HCT116 (cell line): ENCODE results near the gene BABAM2. TPM values are rescaled to one million over a fixed set of nuclear protein-coding genes. Genes with fewer than 3 reads are reported as not detected.

ENCODE experiments used
- ATAC-seq: fragments of 200-7000 bp; cut with Tn5 transposase; 2 replicates; pipeline ENCODE4 v1.9.1; 2020; ENCODE audit warnings: mild to moderate bottlenecking, moderate library complexity
- BruUV-seq: library from RNA; stranded (reverse); fragments of 400-500 nt; replicated peaks from 2 replicates; lab custom pipeline; 2021; lab: Mats Ljungman, UMichigan
- CTCF ChIA-PET: fragments of 300-600 bp; sonication (Branson Sonifier 250); formaldehyde crosslinking; loops from one replicate; lab custom pipeline; 2021; ENCODE audit warnings: antibody characterized with exemption; lab: Charles Lee
- POLR2A ChIA-PET: fragments of 300-600, 350-600 bp; sonication (Branson Sonifier 250); formaldehyde crosslinking; loops from one replicate; lab custom pipeline; 2021; ENCODE audit warnings: antibody characterized with exemption; lab: Charles Lee
- RAD21 ChIA-PET, 2 experiments: fragments of 300-600 bp; sonication (Branson Sonifier 250); formaldehyde crosslinking; loops; one replicate each; lab custom pipeline; 2023; ENCODE audit warnings: low total read pairs in 2 of 2; ENCODE audit not compliant: uncharacterized antibody in 2 of 2, unreplicated experiment in 2 of 2, low non-redundant PET in 1 of 2; lab: Charles Lee
- DNase-seq: peaks from one replicate; pipeline ENCODE4 v3.0.0-alpha.2; 2010; ENCODE audit warnings: low read depth, low spot score
- H2AFZ ChIP-seq: fragments of 200-600 bp; shearing (Covaris generic), sonication (generic); 2 replicates; pipeline ENCODE4 v1.6.1; 2017; ENCODE audit warnings: low read depth, mixed run types, mixed read lengths, antibody characterized with exemption, low read length; ENCODE audit not compliant: poor library complexity, severe bottlenecking
- H3K27ac ChIP-seq: 2 replicates; pipeline ENCODE4 v1.5.1; 2012; ENCODE audit warnings: low read depth, low read length
- H3K27me3 ChIP-seq: fragments of 200-600 bp; sonication (generic); 2 replicates; pipeline ENCODE4 v1.6.1; 2016; ENCODE audit warnings: mixed run types, low read length, mixed read lengths; ENCODE audit not compliant: insufficient read depth
- H3K36me3 ChIP-seq, 2 experiments: fragments of 200-500 bp in 1 of 2; fragments of 200-600 bp in 1 of 2; sonication (Bioruptor generic) in 1 of 2; sonication (generic) in 1 of 2; 2 replicates each; pipeline versions ENCODE4 v1.5.1 to v1.6.1; 2014 to 2016; ENCODE audit warnings: low read length in 2 of 2, inconsistent platforms in 1 of 2, mixed read lengths in 1 of 2, mixed run types in 1 of 2; ENCODE audit not compliant: insufficient read depth in 2 of 2, control insufficient read depth in 1 of 2
- H3K4me1 ChIP-seq, 2 experiments: fragments of 200-600 bp in 1 of 2; sonication (generic) in 1 of 2; 2 replicates each; pipeline versions ENCODE4 v1.5.1 to v1.6.1; 2012 to 2017; ENCODE audit warnings: low read length in 2 of 2, inconsistent platforms in 1 of 2, mild to moderate bottlenecking in 1 of 2, mixed read lengths in 1 of 2, mixed run types in 1 of 2, moderate library complexity in 1 of 2; ENCODE audit not compliant: insufficient read depth in 2 of 2, control insufficient read depth in 1 of 2
- H3K4me2 ChIP-seq: fragments of 200-600 bp; sonication (generic); 2 replicates; pipeline ENCODE4 v1.6.1; 2017; ENCODE audit warnings: mixed run types, low read length, mixed read lengths
- H3K4me3 ChIP-seq, 2 experiments: fragments of 200-600 bp in 1 of 2; sonication (generic) in 1 of 2; replicated peaks in 1 of 2; 2 replicates each; pipeline ENCODE4 v1.5.1; 2011 to 2016; ENCODE audit warnings: low read length in 2 of 2, control low read depth in 1 of 2, low read depth in 1 of 2, mild to moderate bottlenecking in 1 of 2, mixed read lengths in 1 of 2, mixed run types in 1 of 2
- H3K79me2 ChIP-seq: fragments of 200-600 bp; sonication (generic); 2 replicates; pipeline ENCODE4 v1.6.1; 2017; ENCODE audit warnings: mild to moderate bottlenecking, mixed run types, low read length, moderate library complexity, mixed read lengths; ENCODE audit not compliant: insufficient read depth
- H3K9ac ChIP-seq: fragments of 200-600 bp; sonication (generic); 2 replicates; pipeline ENCODE4 v1.6.1; 2016; ENCODE audit warnings: low read length, mixed read lengths
- H3K9me2 ChIP-seq: fragments of 200-600 bp; sonication (generic), shearing (Covaris generic); 2 replicates; pipeline ENCODE4 v1.6.1; 2017; ENCODE audit warnings: mixed run types, mild to moderate bottlenecking, moderate library complexity; ENCODE audit not compliant: insufficient read depth
- H3K9me3 ChIP-seq, 2 experiments: fragments of 200-500 bp in 1 of 2; fragments of 200-600 bp in 1 of 2; sonication (Bioruptor generic) in 1 of 2; sonication (generic) in 1 of 2; 2 replicates each; pipeline ENCODE4 v1.6.1; 2014 to 2017; ENCODE audit warnings: low read length in 2 of 2, mixed read lengths in 2 of 2, inconsistent platforms in 1 of 2, low read depth in 1 of 2, mild to moderate bottlenecking in 1 of 2, mixed run types in 1 of 2, moderate library complexity in 1 of 2; ENCODE audit not compliant: control insufficient read depth in 1 of 2, insufficient read depth in 1 of 2
- H4K20me1 ChIP-seq: fragments of 200-600 bp; sonication (generic), shearing (Covaris generic); 2 replicates; pipeline ENCODE4 v1.6.1; 2017; ENCODE audit warnings: mixed run types, mild to moderate bottlenecking, moderate library complexity; ENCODE audit not compliant: insufficient read depth
- CBX3 ChIP-seq: IDR thresholded peaks from 2 replicates; pipeline ENCODE4 v1.6.1; 2012; ENCODE audit warnings: low read depth
- CEBPB ChIP-seq: IDR thresholded peaks from 2 replicates; pipeline ENCODE4 v1.6.1; 2012; ENCODE audit warnings: low read depth
- EGR1 ChIP-seq: IDR thresholded peaks from 2 replicates; pipeline ENCODE4 v1.6.1; 2012; ENCODE audit warnings: low read depth
- ELF1 ChIP-seq: IDR thresholded peaks from 2 replicates; pipeline ENCODE4 v1.6.1; 2012; ENCODE audit warnings: low read depth, borderline replicate concordance
- EZH2phosphoT487 ChIP-seq: fragments of 200-600 bp; IDR thresholded peaks from 2 replicates; pipeline ENCODE4 v1.6.1; 2018; ENCODE audit warnings: antibody characterized with exemption, borderline replicate concordance
- FOSL1 ChIP-seq: IDR thresholded peaks from 2 replicates; pipeline ENCODE4 v1.6.1; 2012; ENCODE audit warnings: low read depth
- JUND ChIP-seq: IDR thresholded peaks from 2 replicates; pipeline ENCODE4 v1.6.1; 2012
- POLR2A ChIP-seq: IDR thresholded peaks from 2 replicates; pipeline ENCODE4 v1.7.0; 2011; ENCODE audit warnings: borderline replicate concordance; ENCODE audit not compliant: insufficient read depth, insufficient read length; ENCODE audit errors: extremely low read depth
- POLR2AphosphoS5 ChIP-seq: IDR thresholded peaks from 2 replicates; pipeline ENCODE4 v1.6.1; 2011; ENCODE audit warnings: mild to moderate bottlenecking, low read depth, low read length, moderate library complexity
- SIN3A ChIP-seq: IDR thresholded peaks from 2 replicates; pipeline ENCODE4 v1.6.1; 2012; ENCODE audit warnings: low read depth
- SP1 ChIP-seq: IDR thresholded peaks from 2 replicates; pipeline ENCODE4 v1.6.1; 2012; ENCODE audit warnings: low read depth
- SRF ChIP-seq: IDR thresholded peaks from 2 replicates; pipeline ENCODE4 v1.6.1; 2012; ENCODE audit warnings: low read depth
- TCF7L2 ChIP-seq: IDR thresholded peaks from 2 replicates; pipeline ENCODE4 v1.7.0; 2011; ENCODE audit warnings: borderline replicate concordance, inconsistent platforms; ENCODE audit not compliant: insufficient read depth, insufficient read length; ENCODE audit errors: extremely low read depth
- ZFX ChIP-seq: fragments of 450-650 bp; IDR thresholded peaks from 2 replicates; pipeline ENCODE4 v1.6.1; 2017
- intact Hi-C: fragments of 100-400 bp; cut with micrococcal nuclease; formaldehyde crosslinking; loops from 2 replicates; pipeline ENCODE4 v1.10.0; 2022
- total RNA-seq: library from RNA; stranded (reverse); gene quantifications from one replicate; pipeline ENCODE4 v1.2.1, GENCODE V29; 2021; ENCODE audit not compliant: unreplicated experiment
- TF ChIP-seq, protein P1 (sequence below): IDR thresholded peaks from 2 replicates; pipeline ENCODE4 v1.6.1; 2011; ENCODE audit warnings: mild to moderate bottlenecking, low read length, moderate library complexity; ENCODE audit not compliant: insufficient replicate concordance; ENCODE audit errors: extremely low read depth
- TF ChIP-seq, protein P2 (sequence below), 3 experiments: fragments of 200-600 bp in 1 of 3; sonication (generic) in 1 of 3; IDR thresholded peaks in 2 of 3; conservative IDR thresholded peaks in 1 of 3; 2 replicates each; pipeline ENCODE4 v1.5.1; 2012 to 2017; ENCODE audit warnings: low read depth in 2 of 3, low read length in 2 of 3, antibody characterized with exemption in 1 of 3, borderline replicate concordance in 1 of 3, control low read depth in 1 of 3, mild to moderate bottlenecking in 1 of 3, mixed read lengths in 1 of 3, mixed run types in 1 of 3, moderate library complexity in 1 of 3; ENCODE audit not compliant: insufficient read depth in 1 of 3
- TF ChIP-seq, protein P3 (sequence below): IDR thresholded peaks from 2 replicates; pipeline ENCODE4 v1.6.1; 2012
- TF ChIP-seq, protein P4 (sequence below): IDR thresholded peaks from 2 replicates; pipeline ENCODE4 v1.6.1; 2012
- TF ChIP-seq, protein P5 (sequence below): IDR thresholded peaks from 2 replicates; pipeline ENCODE4 v1.6.1; 2012; ENCODE audit warnings: low read depth

BABAM2 gene
- total RNA-seq, 1 experiment from 2014 or later, result 23.8 TPM

DNA sequence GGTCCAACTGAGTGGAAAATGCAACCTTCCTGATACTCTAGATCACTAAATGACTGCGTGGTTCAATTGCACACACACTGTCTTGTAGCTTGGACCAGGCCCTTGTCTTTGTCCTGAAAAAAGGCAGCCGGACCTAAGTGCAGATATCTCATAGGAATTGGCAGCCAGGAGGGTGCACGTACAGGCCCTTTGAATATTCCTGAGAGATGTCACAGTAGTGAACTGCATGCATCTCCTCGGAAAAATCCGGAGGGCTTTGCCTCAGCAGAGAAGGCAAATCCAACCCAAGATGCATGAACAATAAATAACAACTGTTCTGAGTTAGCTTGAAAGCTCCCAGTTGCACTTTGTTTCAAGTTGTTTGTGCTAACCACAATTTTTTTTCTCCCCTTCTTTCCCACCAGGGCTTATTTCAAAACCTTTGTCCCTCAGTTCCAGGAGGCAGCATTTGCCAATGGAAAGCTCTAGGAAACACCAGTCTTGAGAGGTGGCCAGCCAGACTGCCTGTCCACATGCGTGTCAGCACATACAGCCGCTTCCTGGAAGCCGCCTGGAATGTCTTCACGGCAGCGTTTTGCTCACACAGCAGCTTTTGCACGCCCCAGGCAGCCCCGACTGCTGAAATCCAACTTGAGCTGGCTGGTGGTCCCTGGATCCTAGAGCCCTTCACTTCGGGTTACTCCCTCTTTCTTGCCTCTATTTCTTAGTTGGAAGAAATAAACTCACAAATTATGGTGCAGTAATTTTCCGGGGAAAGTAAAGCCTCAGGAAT is 447.7 kb downstream of the BABAM2 start:
- no TSS peak for BruUV-seq
- Histone ChIP-seq H4K20me1 (no peaks in the 10 kb centered on the region), H3K27ac (peak overlapping the region; percentile 2; the same call in 1 of the 2 replicates), H3K27me3 (no peaks in the 10 kb centered on the region), H3K4me3 (no peak overlapping the region), H3K4me1 (peaks cover 23 to 34% of the 10 kb centered on the region in 2 experiments), H3K9ac (peak overlapping the region; percentile 43), H2AFZ (no peak overlapping the region), H3K9me3 (no peaks in the 10 kb centered on the region), H3K4me2 (peak overlapping the region; percentile 55), H3K9me2 (no peaks in the 10 kb centered on the region), H3K79me2 (no peaks in the 10 kb centered on the region), H3K36me3 (no peaks in the 10 kb centered on the region)
- POLR2A ChIA-PET, result no interaction called here
- ATAC-seq (peak; percentile 51), DNase-seq (no peak)
- no peak for TF ChIP-seq EGR1
- TF ChIP-seq, protein P1, sequence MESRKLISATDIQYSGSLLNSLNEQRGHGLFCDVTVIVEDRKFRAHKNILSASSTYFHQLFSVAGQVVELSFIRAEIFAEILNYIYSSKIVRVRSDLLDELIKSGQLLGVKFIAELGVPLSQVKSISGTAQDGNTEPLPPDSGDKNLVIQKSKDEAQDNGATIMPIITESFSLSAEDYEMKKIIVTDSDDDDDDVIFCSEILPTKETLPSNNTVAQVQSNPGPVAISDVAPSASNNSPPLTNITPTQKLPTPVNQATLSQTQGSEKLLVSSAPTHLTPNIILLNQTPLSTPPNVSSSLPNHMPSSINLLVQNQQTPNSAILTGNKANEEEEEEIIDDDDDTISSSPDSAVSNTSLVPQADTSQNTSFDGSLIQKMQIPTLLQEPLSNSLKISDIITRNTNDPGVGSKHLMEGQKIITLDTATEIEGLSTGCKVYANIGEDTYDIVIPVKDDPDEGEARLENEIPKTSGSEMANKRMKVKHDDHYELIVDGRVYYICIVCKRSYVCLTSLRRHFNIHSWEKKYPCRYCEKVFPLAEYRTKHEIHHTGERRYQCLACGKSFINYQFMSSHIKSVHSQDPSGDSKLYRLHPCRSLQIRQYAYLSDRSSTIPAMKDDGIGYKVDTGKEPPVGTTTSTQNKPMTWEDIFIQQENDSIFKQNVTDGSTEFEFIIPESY, result no peak
- no peak for TF ChIP-seq CBX3
- TF ChIP-seq, protein P2, sequence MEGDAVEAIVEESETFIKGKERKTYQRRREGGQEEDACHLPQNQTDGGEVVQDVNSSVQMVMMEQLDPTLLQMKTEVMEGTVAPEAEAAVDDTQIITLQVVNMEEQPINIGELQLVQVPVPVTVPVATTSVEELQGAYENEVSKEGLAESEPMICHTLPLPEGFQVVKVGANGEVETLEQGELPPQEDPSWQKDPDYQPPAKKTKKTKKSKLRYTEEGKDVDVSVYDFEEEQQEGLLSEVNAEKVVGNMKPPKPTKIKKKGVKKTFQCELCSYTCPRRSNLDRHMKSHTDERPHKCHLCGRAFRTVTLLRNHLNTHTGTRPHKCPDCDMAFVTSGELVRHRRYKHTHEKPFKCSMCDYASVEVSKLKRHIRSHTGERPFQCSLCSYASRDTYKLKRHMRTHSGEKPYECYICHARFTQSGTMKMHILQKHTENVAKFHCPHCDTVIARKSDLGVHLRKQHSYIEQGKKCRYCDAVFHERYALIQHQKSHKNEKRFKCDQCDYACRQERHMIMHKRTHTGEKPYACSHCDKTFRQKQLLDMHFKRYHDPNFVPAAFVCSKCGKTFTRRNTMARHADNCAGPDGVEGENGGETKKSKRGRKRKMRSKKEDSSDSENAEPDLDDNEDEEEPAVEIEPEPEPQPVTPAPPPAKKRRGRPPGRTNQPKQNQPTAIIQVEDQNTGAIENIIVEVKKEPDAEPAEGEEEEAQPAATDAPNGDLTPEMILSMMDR (IDR thresholded peaks at IDR 0.05 in 2 of 3, conservative IDR thresholded peaks at IDR 0.05 in 1 of 3; ENCODE audit: borderline replicate concordance in 1 of 3, insufficient read depth in 1 of 3, low read depth in 2 of 3, low read length in 2 of 3), result no peak
- no peak for TF ChIP-seq SIN3A
- no peak for TF ChIP-seq EZH2phosphoT487
- TF ChIP-seq TCF7L2, result no peak
- TF ChIP-seq SP1, result no peak
- no peak for TF ChIP-seq POLR2A
- no peak for TF ChIP-seq CEBPB
- TF ChIP-seq FOSL1, result no peak
- no peak for TF ChIP-seq JUND
- TF ChIP-seq, protein P3, sequence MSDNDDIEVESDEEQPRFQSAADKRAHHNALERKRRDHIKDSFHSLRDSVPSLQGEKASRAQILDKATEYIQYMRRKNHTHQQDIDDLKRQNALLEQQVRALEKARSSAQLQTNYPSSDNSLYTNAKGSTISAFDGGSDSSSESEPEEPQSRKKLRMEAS, result no peak
- TF ChIP-seq POLR2AphosphoS5, result no peak
- TF ChIP-seq SRF, result no peak
- no peak for TF ChIP-seq ZFX
- TF ChIP-seq, protein P4, sequence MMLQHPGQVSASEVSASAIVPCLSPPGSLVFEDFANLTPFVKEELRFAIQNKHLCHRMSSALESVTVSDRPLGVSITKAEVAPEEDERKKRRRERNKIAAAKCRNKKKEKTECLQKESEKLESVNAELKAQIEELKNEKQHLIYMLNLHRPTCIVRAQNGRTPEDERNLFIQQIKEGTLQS, result no peak
- TF ChIP-seq ELF1, result no peak
- TF ChIP-seq, protein P5, sequence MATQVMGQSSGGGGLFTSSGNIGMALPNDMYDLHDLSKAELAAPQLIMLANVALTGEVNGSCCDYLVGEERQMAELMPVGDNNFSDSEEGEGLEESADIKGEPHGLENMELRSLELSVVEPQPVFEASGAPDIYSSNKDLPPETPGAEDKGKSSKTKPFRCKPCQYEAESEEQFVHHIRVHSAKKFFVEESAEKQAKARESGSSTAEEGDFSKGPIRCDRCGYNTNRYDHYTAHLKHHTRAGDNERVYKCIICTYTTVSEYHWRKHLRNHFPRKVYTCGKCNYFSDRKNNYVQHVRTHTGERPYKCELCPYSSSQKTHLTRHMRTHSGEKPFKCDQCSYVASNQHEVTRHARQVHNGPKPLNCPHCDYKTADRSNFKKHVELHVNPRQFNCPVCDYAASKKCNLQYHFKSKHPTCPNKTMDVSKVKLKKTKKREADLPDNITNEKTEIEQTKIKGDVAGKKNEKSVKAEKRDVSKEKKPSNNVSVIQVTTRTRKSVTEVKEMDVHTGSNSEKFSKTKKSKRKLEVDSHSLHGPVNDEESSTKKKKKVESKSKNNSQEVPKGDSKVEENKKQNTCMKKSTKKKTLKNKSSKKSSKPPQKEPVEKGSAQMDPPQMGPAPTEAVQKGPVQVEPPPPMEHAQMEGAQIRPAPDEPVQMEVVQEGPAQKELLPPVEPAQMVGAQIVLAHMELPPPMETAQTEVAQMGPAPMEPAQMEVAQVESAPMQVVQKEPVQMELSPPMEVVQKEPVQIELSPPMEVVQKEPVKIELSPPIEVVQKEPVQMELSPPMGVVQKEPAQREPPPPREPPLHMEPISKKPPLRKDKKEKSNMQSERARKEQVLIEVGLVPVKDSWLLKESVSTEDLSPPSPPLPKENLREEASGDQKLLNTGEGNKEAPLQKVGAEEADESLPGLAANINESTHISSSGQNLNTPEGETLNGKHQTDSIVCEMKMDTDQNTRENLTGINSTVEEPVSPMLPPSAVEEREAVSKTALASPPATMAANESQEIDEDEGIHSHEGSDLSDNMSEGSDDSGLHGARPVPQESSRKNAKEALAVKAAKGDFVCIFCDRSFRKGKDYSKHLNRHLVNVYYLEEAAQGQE, result no peak
- CTCF ChIA-PET, result no interaction called here
- RAD21 ChIA-PET, result no interaction called here
- intact Hi-C loops, result no loop called here
